HG03575 (cell line): ENCODE data around the gene P3H3.
"Not testable (repeated sequence)": the region's sequence is repeated elsewhere in the genome, so short reads cannot be mapped to it uniquely, and the experiment has no call there.

Experiments
- ATAC-seq: cut with Tn5 transposase; IDR thresholded peaks from one replicate; pipeline ENCODE4 v1.9.1; 2021; ENCODE audit not compliant: unreplicated experiment, insufficient number of reproducible peaks, low FRiP score; ENCODE audit errors: extremely low read depth

The P3H3 gene

GRCh38 chr12:6879824-6880223, 51.6 kb downstream of the P3H3 start:
- not testable (repeated sequence) for ATAC-seq

- no peak for ATAC-seq
These were observed 55.0 kb downstream of the P3H3 start for GRCh38 chr12:6883252-6883651.

GRCh38 chr12:6883683-6884082, 55.5 kb downstream of the P3H3 start:
- no peak for ATAC-seq

GRCh38 chr12:6884539-6884938, 56.3 kb downstream of the P3H3 start:
- ATAC-seq, result no peak

- ATAC-seq, result not testable (repeated sequence)
These were observed 58.2 kb downstream of the P3H3 start for GRCh38 chr12:6886206-6886999.

GRCh38 chr12:6887460-6887859, 59.3 kb downstream of the P3H3 start:
- no peak for ATAC-seq

GRCh38 chr12:6888360-6888759, 60.2 kb downstream of the P3H3 start:
- no peak for ATAC-seq

- not testable (repeated sequence) for ATAC-seq
These were observed 60.6 kb downstream of the P3H3 start for GRCh38 chr12:6888794-6889193.
